Inflammatory macrophage treated with lipopolysaccharide for 1 hour (primary cell): ENCODE data around the gene NFATC2.

Source experiments
- DNase-seq, 2 donors: peaks; one replicate each; pipeline ENCODE4 v3.0.0-alpha.2; 2020 to 2022

Gene NFATC2

DNA sequence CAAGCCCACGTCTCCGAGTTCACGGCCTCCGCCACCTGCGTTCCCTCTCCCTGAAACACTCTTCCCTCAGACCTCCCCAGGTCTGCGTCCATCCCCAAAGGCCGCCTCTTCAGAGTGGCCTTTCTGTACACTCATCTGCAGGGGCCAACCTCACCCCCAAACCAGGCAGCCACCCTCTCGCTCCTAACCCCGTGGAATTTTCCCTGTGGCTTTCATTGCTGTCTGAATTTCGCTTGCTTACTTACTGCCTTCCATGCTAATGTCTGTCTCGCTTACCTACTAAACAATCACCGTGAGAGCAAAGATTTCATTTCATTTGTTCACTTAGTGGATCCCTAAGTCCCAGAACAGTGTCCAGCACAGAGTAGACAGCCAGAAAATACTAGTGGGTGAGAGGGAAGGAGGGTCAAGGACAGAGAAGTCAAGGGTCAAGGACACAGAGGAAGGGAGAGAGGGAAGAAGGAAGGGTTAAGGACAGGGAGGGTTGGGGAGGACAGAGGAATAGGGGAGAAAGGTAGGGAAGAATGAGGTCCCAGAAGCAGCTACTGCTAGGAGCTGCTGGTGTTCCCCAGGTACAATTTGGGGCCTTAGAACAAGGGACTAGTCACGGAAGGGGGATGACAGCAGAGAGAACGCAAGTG, 114.7 kb downstream of the NFATC2 start:
- DNase-seq: no peak

DNA sequence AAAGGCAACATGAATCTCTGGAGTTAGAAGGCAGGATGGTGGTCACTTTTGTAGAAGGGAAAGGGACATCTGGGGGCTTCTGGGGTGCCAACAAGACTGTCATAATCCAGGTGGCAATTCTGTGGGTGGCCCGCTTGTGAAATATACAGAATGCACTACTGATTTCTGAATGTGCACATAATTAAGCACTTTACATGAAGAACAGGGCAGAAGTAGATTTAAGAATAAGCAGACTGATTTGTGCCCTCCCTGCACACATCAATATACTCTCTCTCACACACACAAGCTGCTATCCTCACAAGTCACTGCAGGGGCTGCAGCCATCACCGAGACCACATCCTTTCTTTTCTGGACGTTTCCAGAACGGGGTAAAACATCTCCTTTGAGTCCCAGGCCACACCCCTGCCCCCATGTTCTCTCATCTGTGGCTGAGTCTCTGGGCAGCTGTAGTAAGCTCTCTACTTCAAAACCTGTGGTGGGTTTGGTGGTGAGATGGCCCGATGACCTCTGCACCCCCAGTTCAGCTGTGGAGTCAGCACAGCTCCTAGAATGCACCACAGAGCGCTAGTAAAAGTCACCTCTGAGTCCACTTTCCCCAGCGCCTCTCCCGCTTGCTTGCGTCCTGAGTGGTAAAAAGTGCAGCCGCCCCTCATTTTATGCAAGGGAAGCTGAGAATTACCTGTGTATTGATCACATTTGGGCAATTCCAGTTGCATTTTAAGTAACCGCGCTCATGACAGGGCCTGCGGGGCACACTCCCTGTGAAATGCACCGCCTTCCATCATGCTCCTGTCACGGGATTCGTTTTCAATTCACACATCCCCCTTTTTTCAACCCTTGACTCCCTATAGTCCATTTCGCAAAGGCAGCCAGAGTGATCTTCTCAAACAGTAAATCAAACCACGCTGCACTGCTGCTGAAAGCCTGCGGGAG, 115.5 kb downstream of the NFATC2 start:
- DNase-seq: no peak

DNA sequence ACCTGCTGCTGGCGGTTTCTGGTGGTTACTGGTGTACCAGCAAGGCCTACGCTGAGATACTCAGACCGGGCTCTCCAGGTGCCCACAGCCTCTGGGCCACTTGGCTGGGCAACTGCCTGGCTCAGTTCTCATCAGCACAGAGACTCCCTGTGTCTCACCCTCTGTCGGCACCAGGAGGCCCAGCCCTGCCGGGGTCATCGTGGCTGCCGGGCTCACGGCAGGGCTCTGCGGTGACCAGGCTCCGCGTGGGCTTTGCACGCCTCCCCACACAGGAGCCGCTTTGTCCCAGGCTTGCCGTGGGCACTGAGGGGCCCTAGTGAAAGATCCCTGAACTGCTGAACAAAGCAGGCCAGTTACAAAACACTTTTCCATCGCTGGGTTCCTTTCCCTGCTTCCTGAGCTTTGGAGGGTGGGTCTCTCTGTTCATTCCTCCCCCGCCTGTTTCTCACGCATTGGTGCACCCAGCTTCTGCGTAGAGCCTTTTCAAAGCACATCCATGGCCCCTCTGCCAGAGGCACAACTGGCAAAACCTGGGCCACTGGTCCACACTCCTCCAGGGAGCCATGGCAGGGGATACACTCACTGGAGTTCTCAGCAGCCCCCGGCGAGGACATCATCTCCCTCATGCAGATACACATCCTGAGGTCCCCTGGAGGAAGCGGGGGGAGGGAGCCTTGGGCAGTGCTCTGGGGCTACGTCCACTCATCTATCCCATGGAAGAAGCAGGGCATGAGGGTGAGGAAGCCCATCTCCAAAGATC, 117.0 kb downstream of the NFATC2 start:
- DNase-seq: no peak

DNA sequence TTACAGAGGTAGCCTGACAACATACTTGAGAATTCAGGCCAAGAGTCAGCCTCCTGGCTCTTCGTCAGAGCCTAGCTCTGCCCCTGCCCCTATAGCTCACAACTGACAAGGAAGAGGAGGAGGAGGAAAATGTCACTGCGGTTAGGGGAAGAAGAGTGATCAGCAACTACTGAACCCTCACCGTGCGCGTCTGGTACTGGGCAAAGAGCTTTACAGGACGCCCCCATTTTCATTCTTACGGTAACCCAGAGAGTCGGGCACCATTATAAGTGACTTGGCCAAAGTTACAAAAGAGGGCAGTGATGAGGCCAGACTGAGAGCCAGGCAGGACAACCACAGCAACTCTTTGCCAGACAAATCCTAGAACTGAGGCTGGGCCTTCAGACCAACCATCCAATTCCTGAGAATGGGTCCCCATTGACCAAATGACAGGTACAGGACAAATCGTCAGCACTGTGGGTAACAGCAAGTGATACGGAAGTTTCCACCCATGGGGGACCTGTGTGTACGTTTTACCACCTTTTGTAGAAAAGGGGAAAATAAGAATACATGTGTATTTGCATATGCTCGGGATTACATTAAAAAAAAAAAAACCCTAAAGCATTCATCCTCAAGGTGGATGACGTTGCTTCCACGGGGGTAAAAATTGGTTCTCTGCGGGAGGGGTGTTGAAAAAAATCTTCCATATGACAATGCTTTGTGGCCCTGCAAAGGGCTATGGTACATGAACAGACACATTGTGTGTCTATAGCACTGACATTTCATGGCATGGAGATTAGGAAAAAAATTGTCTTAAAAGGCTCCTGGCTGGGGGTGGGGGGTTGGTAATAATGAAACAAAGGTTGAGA, 118.0 kb downstream of the NFATC2 start:
- no peak for DNase-seq

DNA sequence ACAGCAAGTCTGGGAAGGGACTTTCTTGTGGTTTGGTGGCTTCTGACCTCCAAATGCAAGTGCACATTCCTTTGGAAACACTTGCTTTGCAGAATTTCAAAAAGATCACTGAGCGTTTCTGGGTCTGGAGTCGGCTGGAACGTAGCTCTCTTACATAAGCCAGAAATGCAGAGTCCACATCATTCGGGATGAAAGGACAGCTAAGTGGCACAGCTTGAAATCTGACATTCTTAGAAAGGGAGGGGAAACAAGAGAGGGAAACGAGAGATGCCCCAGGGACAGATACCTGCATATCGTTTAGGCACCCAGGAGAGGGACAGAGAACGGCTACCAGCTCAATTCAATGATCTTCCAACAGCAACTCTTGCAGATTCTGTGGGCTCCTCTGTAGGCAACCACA, 118.7 kb downstream of the NFATC2 start:
- no peak for DNase-seq

DNA sequence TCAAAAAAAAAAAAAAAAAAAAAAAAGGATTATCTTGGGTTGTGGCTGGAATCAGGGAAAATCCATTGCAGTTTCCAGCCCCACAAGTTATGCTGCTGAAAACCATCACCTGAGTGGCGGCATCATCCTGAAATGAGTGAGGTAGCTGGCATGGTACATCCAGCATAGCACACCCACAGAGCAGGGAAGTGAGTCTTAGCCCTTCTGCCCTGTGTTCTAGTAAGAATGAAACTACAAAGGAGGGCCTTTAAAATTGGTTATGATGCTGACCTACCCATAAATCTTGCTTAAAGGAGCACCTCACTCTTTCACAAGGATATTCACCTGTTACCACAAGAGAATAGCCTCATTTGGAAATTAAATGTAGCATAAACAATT, 119.2 kb downstream of the NFATC2 start:
- DNase-seq: no peak

DNA sequence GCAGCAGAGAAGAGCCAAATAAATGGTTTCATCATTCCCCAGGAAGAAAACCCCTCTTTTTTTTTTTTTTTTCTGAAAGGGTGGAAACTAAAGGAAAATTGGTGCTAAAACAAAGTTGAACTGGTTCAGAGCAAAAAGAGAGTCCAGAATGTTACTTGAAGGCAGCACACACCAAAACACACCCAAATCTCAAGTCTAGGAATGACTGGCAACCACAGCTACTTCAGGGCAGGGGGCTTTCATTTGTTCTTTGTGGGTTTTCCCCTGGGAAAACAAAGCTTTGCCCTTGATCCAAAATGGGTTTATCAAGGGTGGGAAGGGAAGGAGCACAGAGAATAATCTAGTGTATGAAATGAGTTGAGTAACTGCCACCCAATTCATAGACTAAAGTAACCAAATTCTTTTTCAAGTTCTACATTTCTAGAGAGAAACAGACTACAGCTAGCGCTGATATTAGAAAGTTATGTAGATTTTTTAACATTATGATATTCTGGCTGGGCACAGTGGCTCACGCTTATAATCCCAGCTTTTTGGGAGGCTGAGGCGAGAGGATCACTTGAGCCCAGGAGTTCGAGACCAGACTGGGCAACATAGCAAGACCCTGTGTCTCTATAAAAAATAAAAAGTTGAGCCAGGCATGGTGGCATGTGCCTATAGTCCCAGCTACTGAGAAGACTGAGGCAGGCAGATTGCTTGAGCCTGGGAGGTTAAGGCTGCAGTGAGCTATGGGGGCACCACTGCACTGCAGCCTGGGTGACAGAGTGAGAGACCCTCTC, 119.8 kb downstream of the NFATC2 start:
- DNase-seq: no peak

DNA sequence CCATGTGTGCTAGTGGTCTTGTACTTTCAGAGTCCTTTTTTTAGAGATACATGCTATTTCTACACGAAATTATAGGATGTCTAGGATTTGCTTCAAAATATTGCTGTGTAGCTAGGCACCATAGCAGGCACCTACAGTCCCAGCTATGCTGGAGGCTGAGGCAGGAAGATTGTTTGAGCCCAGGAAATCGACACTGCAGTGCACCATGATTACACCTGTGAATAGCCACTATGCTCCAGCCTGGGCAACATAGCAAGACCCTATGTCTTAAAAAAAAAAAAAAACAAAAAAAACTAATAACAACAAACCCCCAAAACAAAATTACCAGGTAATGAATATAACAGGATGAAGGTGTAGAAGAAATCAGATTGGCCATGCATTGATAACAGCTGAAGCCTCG, 121.7 kb downstream of the NFATC2 start:
- no peak for DNase-seq

DNA sequence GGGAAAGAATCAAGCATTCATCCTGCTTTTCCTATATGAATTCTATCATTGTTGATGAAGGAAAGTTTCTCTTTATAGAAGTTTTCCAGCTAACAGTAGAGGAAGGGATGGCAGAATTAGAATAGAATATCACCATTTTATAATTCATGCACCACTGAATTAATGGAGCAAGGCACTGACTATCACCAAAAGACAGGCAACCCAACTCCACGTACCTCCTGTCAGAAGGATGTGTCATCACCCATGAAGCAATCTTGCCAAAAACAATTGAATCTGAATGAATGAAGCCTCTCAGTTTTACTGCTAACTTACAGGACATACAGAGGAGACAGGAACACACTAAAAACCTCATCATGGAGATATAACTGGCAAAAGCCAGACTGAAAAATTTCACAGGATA, 122.4 kb downstream of the NFATC2 start:
- no peak for DNase-seq

DNA sequence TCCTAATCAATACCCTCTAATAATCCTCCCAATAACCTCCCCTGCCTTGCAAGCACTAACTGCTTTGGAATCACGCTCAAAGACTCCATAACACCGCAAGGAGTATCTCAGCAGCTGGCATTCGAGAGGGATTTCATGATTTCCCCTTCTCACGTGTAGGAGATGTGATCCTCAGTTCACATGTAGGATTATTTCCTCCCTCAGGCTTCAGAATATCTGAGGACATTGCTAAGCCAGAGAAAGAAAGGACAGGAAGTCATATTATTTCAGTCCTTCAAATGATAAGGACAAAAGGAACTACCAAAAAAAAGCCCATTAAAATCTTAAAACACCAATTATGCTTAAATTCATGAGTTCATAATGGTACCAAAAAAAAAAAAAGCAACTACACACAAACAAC, 122.9 kb downstream of the NFATC2 start:
- DNase-seq: no peak

DNA sequence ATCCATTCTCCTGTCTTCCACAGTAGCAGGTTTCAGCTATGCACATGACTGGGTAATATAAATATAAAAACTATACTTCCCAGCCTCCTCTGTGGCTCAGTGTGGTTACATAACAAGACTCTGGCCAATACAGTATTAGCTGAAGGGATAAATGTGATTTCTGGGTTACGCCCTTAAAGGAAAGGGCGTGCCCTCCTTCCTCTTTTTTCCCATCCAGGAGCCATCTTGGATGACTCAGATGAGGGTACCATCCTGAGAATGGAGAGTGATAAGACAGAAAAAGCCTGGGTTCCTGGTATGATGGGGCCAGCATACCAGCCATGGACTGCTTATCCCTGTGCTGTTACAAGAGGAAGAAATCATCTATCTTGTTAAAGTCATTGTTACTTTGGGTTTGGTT, 123.3 kb downstream of the NFATC2 start:
- DNase-seq: peak; percentile 9 to 14

DNA sequence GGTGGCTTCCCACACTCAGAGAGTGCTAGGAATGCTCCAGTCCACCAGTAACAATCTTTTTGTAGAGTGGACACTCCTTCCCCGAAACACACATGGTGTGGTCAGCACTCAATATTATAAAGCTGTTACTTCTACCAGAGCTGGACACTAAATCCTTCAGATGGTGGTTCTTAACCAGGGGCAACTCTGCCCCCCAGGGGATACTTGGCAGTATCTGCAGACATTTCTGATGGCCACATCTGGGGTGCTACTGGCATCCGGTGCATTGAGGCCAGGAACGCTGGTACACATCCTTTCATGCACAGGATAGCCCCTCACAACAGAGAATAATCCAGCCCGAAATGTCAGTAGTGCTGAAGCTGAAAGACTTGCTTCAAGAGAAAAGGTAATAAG, 124.4 kb downstream of the NFATC2 start:
- no peak for DNase-seq

DNA sequence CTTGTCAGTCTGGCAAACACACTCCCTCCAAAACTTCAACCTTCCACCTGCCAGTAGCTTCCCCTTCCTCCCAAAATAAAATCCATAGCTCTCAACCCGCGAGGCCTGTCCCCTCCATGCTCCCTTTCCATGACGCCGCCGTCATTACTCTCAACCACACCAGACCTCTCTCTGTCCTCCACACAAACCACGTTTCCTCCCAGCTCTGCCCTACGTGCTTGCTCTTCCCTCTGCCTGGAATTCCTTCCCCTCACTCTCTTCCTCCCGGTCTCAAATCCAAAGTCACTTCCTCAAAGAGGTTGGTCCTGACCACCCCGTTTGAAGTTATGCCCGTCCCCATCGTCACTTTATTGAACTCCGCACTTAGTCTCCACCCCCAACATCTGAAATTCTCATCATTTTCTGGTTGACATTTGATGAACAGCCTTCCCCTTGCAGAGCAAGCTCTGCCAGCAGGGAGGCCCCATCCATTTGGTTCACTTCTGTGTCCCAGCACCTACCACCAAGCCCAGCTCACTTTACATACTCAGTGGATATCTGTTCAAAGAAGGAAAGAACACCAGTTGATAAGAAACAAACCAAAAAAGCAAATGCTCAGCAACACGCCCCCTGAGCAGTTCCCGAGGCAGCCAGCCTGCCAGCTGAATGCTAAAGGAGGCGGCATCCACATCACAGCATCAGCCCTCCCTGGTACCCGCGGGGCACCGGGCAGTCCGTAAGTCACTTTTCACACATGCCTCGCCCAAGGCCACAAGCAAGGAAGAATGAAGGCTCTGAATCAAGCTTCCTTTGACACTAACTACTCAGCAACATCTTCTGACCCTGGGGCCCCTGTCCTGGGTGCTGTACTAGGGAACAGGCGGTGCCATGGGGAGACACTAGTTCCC, 125.0 kb downstream of the NFATC2 start:
- no peak for DNase-seq

DNA sequence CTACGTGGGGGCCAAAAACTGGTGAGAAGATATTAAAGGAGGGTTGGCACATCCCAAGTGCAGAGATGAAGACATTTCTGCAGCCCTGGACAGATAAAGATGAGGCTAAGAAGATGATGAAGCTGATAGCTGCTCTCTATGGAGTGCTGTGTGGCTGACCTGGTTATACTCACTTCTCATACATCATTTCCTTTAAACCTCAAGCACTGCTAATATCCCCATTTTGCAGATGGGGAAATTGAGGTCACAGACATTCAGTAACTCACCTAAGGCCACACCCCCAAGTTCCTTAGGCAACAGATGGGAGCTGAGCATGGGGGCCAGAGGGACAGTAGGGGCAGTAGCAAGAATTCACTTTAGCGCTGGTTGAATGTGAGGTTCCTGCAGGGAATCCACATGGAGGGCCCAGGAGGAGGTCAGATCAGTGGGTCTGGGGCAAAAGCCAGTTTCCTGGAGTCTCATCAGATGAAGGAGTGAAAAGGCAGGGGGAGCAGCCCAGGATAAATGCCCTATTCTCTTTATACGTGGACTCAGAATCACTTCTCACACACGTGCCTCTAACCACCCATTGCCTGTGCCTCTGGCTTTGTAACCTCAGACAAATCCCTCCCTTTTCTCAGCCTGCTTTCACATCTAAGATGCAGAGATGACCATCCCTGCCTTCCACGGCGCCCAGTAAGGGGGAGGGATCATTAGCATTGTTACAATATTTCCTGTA, 125.8 kb downstream of the NFATC2 start:
- no peak for DNase-seq

DNA sequence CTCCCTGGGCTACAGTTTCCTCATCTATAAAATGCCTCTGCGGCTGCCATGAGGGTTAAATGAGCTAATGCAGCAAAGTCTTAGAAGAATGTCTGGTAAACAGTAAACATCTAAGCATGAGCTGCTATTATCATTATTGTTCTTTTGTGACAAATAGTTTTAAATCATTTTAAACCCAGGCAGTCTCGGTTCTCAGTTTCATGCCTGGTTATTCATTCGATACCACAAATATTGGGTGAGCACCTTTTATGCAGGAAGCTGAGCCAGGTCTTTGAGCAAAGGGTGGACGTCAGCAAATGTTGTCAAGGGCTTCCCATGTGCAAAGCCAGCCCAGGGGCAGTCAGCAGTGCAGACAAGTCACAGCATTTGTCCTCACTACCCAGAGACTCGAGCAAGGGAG, 128.7 kb downstream of the NFATC2 start:
- DNase-seq: no peak

DNA sequence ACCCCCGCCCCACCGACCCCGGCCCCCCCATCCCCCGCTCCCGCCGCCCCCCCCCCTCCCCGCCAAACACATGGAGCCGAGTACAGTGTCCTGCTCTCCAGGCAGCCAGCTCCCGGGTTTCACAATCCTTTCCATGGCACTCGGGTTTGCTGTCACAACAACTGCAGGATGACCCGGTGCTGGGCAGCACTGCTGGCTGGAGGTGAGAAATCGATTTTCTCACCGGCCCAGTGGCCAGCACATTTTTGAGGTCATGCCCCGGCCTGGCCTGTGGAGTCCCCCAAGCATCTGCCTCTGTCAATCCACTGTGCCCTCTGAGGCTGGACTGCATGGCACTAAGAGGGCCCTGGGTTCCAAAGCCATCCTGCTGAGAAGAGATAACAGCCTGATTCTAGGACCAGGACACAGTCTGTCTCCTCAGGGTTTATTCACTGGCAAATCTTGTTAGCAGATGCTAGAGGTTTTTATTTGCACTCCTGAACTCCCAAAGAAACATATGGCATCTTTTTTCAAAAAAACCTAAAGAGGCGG, 129.5 kb downstream of the NFATC2 start:
- no peak for DNase-seq

DNA sequence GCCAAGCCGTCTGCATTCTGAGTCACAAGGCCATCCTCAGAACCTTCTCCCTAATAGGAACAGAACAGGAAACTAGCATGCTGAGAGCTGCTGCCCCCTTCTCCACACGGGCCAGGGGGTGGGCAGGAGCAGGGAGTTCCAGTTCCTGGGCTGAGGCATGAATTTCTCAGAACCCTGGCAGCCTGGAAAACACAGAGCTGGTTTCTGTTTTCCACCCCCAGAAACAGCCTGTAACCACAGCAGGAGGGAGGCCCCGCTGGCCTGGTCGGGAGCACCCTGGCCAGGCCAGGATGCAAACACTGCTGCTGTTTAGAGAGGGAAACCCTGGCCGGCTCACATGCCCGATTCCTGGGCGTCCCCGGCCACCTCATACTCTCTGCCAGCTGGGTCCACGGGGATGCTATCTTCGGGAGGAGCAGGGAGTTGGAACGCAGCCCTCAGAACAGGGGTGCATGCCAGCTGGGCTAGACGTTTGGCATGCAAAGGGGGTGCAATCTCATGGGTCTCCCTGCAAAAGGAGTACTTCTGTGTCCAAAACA, 130.1 kb downstream of the NFATC2 start:
- DNase-seq: peak; percentile 46 to 70

DNA sequence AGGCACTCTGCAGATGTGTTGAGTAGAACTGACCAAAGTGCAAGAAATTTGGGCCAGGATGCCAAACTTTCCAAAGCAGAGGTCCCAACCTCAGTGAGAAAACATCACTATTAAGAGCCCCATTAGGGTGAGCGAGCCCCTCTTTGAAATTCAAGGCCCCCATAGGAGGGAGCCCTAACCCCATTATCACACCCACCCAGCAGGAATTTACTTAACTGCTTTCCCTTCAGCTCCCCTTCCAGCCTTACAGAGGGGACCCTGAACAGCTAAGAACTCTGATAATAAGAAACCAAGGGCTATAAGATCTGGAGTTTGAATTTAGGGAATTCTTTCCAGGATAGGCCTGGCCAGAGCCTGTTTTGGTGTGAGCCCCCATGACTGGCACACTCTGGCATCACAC, 130.6 kb downstream of the NFATC2 start:
- DNase-seq: no peak

DNA sequence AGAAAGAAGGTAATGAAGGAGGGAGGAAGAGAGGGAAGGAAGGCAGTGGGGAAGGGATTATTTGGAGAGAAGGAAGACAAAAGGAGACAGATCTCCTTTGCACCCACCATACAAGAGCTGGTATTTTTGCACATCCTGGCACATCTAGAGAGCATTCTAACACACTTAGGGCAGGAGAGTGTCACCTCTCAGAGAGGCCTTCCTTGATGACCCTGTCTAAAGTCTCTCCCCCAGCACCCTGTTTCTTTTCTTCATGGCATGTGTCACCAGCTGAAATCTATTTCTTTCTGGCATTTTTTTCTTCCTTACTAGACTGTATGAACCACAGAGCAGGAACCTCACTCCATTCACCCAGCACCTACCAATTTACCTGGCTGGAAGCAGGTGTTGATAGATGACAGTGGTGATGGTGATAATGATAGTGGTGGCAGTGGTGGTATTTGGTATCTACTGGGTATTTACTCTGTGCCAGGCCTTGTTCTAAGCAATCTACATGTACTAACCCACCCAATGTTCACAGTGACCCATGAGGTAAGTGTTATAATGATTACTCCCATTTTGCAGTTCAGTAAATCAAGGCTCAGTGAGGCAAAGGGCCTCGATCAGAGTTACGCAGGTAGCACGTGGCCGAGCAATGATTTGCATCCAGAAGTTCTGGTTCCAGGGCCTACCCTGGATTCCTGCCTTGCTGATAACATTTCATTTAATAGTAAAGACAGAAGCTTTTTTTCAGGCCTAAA, 131.8 kb downstream of the NFATC2 start:
- DNase-seq: no peak
